Colon (tissue), 2 donors: Measurements from ENCODE around the gene C5orf15.

Experiments
- FAIRE-seq: peaks from 2 replicates; lab custom pipeline; 2012; peaks lifted over from hg19 to GRCh38; lab: Jason Lieb, UNC
- donor health status: control.
- donor health status: control.

Gene C5orf15

DNA sequence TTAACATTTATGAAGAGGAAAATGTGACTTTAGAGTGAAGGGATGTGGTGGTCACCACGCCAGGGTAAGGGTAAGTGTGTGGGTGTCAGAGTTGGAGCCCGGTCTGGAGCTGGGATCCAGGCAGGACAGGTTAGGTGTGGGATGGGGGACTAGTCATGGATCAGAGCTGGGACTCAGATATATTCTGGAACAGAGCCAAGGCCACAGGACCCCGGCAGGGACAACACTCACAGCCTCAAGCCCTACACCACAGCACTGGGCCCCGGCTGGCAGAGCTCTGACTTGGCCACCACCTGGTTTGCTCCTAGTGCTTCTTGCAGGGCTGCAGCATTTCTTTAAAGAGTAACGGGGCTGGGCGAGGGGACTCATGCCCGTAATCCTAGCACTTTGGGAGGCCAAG lies 47.4 kb downstream of the C5orf15 start:
- no peak for FAIRE-seq

- no peak for FAIRE-seq
Measured at GRCh38 chr5:133919148-133920136, 49.0 kb downstream of the C5orf15 start.

- FAIRE-seq: no peak
Measured at GRCh38 chr5:133918731-133919130, 49.7 kb downstream of the C5orf15 start.

GRCh38 chr5:133918316-133918715 lies 50.1 kb downstream of the C5orf15 start:
- FAIRE-seq: no peak

DNA sequence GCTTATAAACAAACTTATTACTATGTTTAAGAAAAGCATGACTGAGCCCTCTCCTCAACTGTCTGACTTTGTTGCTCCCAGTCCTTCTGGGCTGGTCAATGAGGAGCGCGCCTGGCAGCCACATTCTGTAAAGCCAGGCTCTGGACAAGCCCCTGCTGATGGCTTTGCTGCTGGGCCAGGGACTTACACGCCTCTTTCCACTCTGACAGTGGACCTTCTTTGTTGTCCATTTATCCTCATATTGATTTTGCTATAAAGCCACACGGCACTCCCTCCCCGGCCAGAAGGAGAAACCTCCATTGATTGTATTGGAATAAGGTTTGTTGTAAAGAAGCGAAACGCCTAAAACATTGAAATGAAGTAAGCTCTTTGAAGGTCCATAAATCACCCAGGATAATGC lies 50.6 kb downstream of the C5orf15 start:
- no peak for FAIRE-seq

DNA sequence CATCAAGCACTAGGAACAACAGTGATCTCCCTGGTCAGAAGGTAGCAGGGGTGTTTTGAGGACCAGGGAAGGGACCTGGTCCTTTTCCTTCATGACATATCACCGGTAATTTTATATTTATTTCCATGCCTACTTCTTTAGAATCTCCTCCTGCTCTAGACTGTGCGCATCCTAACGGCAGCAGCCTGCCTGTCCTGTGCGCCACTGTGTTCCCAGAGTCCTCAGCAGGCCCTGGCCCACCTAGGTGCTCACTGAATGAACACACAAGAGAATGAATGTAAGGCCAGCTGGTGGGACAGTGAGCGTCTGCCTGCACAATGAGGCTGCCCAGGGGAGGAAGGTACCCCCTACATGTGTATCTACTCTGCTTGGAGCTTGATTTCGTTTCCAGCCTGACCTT lies 51.5 kb downstream of the C5orf15 start:
- no peak for FAIRE-seq

DNA sequence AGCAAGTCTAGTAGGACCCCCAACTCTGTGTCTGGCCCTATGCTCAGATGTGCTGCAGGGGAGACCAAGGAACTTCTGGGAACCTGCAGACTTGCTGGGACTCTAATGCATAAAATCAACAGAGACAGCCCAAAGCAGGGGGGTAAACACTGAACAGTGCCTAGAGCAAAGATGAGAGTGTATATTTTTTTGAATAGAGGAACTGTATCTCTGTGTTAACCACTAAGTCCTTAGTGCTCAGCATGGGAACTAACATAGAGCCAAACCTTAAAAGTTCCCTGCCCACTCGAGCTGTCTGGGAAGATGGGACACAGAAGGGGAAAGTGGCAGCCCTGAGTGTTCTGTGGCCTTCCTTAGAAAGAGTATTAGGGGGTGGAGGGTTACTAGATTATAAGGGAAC lies 51.9 kb downstream of the C5orf15 start:
- no peak for FAIRE-seq

DNA sequence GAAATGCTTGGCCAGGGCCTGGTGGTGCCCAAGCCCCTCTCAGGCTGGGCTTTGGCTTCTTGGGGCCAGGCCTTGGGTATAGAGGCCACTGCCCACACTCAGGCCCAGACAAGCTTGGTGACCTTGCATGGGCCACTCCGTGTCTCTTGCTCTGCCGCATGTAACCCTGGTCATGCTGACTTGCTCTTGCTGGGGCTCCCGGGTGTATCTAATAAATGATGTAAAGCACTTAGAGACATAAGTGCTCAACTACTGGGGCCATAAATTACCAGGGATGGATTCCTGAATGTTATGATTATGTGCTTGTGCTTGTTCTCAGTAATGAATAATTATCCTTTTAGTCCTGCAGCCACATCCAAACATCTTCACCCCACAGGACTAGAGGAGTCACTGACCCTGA lies 54.0 kb downstream of the C5orf15 start:
- FAIRE-seq: no peak

- FAIRE-seq: no peak
Measured at GRCh38 chr5:133913413-133914155, 54.8 kb downstream of the C5orf15 start.

DNA sequence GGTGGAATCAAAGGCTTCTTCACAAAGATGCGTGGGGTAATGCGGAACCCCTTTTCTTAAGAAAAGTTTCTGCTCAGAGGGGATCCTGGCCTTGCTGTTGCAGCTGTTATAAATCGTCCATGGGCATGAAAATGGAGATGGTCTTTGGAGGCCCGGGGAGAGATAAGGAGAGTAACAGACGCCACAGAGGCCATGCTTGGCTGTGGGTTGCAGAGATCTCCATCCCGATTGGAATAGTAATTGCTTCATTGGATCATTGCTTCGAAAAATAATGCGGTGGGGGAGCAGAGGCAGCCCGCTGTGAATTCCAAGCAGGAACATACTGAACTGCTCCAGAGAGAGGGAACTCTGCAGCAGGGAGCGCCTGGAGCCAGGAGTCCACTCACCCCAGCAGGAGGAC lies 55.5 kb downstream of the C5orf15 start:
- FAIRE-seq: no peak

- no peak for FAIRE-seq
Measured at GRCh38 chr5:133910571-133910970, 57.9 kb downstream of the C5orf15 start.

DNA sequence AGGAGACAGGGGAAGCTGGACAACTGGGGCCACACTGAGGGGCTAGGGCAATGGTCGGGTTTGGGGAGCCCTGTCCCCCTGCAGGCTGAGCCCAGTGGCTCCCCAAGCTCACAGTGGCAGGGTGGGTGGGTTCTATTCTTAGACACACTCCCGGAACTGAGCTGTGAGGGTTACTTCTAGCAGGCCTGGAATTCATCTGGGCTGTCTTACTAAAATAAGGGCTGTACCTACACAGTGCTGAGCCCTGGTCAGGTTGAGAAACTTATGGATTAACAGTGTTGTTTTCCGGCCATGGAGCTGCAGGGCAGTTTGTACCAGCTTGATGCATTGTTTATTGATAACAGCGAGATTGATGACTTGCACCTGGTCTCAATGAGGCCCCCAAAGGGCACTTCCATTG lies 58.8 kb downstream of the C5orf15 start:
- FAIRE-seq: no peak

GRCh38 chr5:133907075-133907474 lies 61.4 kb downstream of the C5orf15 start:
- no peak for FAIRE-seq

DNA sequence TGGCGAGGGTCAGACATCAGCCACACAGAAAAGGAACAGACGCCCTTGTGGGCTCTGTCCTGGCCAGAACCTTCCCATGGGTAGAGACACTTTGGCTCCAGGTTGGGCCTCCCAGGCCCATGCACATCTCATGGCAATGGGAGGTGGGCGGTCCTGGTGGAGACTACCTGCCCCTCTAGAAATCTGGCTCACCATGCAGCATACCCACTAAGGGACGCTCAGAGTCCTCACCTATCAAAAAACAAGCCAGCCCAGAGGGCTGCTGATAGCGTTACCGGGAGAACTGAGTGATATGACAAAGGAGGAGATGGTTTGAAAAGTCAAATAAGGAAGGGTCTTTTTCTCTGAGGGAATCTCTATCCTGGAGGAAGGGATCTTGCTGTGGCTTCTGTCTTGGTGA lies 62.1 kb downstream of the C5orf15 start:
- FAIRE-seq: no peak
